Fibroblast of the aortic adventitia (primary cell): ENCODE measurements around the gene TMEM232. TPM values are rescaled to one million over a fixed set of nuclear protein-coding genes. Genes with fewer than 3 reads are reported as not detected.
"Not testable (repeated sequence)": the region's sequence is repeated elsewhere in the genome, so short reads cannot be mapped to it uniquely, and the experiment has no call there.

Experiments used
- DNase-seq: peaks from one replicate; pipeline ENCODE4 v3.0.0-alpha.2; 2010; ENCODE audit warnings: low read depth
- H3K4me3 ChIP-seq: 2 replicates; pipeline ENCODE4 v1.5.1; 2011; ENCODE audit warnings: low read depth, mild to moderate bottlenecking, control low read depth, low read length, moderate library complexity
- CTCF ChIP-seq: IDR thresholded peaks from 2 replicates; pipeline ENCODE4 v1.5.1; 2011; ENCODE audit warnings: mild to moderate bottlenecking, low read length, control low read depth, inconsistent platforms; ENCODE audit not compliant: insufficient read depth
- total RNA-seq: library from RNA; depleted of rRNA; stranded (reverse); fragments of >200 nt; gene quantifications from 2 replicates; pipeline ENCODE4 v1.2.3, GENCODE V29; 2012; ENCODE audit warnings: low replicate concordance

The TMEM232 gene
- total RNA-seq, 1 donor, result 4.7 TPM

DNA sequence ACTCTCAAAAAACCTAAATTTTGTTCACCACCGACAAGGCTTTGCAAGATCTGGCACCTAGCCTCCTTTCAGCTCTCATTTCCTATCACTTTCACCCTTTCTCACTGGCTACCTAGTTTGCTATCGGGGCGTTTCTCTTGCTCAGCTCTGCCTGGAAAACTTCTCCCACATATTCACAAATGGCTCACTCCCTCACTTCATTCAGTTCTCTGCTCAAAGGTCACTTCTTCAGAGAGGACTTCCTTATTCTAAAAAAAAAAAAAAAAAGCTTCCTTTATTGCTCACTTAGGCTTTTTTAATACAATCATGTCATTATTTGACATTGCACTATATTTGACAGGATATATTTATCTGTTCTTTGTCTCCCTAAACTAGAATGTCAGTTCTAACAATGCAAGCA is 10.3 kb upstream of the TMEM232 start:
- no peak overlapping the region for H3K4me3 ChIP-seq
- no peak for TF ChIP-seq CTCF
- DNase-seq, result no peak

- no peak for DNase-seq
- no peak overlapping the region for H3K4me3 ChIP-seq
- TF ChIP-seq CTCF, result no peak
These were observed 9.1 kb upstream of the TMEM232 start for GRCh38 chr5:110735556-110735955.

- DNase-seq, result no peak
- no peak for TF ChIP-seq CTCF
- no peak overlapping the region for H3K4me3 ChIP-seq
These were observed 7.6 kb upstream of the TMEM232 start for GRCh38 chr5:110734101-110734500.

- H3K4me3 ChIP-seq, DNase-seq: not testable (repeated sequence)
These were observed 5.0 kb upstream of the TMEM232 start for GRCh38 chr5:110731499-110731898.

- DNase-seq, result no peak
- H3K4me3 ChIP-seq, result peak overlapping the region; percentile 53
- TF ChIP-seq CTCF, result peak; percentile 5
These were observed 499 bp upstream of the TMEM232 start for GRCh38 chr5:110727025-110727314.

GRCh38 chr5:110718311-110718710 is 8.2 kb downstream of the TMEM232 start:
- no peak for DNase-seq

More at GRCh38 chr5:110718311-110718710, 8.2 kb downstream of the TMEM232 start:
- TF ChIP-seq CTCF, result no peak
- no peak overlapping the region for H3K4me3 ChIP-seq
